Occipital lobe (tissue), 2 donors: ENCODE results near the gene HBE1. TPM values are rescaled to one million over a fixed set of nuclear protein-coding genes. Genes with fewer than 3 reads are reported as not detected.
"Not testable (repeated sequence)": the region's sequence is repeated elsewhere in the genome, so short reads cannot be mapped to it uniquely, and the experiment has no call there.

ENCODE experiments used
- DNase-seq: peaks from one replicate; lab custom pipeline; 2025; lab: John Stamatoyannopoulos, UW
- total RNA-seq: library from RNA; depleted of rRNA; stranded (reverse); fragments of >200 nt; gene quantifications from one replicate; pipeline ENCODE4 v1.2.3, GENCODE V29; 2014

Gene HBE1
- total RNA-seq, 1 donor from 2014 or later = 3.6 TPM

DNA sequence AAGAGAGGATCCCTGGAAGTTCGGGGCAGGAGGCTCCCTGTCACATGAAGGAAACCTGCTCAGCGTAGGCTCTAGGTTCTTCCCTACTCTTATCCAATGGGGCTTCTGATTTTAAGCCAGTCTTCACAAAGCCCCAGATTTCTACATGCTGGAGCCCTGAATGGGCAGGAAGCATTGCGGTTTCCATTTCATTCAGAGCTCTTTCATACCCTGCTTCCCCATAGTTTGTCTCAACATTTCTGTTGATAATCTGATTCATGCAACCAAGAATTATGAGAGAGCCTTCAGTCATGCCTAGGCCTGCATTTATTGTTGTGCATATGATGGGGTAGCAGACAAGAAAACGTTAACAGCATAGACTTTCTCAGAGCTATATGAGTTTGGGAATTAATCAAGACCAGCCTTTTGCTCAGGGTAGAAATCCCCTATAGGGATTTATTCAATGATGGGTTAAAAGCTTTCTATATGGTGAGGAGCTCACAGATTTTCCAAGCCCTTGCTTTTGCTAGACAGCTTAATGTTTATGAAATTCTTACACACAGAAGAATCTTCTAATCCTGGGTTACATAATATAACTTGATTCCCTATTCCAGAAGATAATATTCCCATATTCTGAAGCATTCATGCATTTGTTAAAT lies 16.1 kb upstream of the HBE1 start:
- DNase-seq = no peak

DNA sequence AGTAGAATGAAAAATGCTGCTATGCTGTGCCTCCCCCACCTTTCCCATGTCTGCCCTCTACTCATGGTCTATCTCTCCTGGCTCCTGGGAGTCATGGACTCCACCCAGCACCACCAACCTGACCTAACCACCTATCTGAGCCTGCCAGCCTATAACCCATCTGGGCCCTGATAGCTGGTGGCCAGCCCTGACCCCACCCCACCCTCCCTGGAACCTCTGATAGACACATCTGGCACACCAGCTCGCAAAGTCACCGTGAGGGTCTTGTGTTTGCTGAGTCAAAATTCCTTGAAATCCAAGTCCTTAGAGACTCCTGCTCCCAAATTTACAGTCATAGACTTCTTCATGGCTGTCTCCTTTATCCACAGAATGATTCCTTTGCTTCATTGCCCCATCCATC lies 14.9 kb upstream of the HBE1 start:
- DNase-seq = no peak

DNA sequence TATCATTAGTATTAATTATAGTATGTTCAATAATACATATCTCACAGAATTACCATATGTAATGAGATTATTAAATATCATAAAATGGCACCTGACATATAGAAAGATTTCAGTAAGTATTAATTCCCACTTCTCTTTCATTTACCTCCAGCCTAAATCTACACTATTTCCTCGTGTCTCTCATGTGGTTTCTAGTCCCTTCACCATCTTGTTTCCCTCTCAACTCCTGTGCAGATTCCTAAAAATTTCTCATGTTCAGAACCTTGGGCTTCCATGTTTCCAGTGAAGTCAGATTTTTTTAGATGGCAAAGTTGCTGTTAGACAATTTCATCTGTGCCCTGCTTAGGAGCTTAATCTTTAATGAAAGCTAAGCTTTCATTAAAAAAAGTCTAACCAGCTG lies 14.1 kb upstream of the HBE1 start:
- no peak for DNase-seq

DNA sequence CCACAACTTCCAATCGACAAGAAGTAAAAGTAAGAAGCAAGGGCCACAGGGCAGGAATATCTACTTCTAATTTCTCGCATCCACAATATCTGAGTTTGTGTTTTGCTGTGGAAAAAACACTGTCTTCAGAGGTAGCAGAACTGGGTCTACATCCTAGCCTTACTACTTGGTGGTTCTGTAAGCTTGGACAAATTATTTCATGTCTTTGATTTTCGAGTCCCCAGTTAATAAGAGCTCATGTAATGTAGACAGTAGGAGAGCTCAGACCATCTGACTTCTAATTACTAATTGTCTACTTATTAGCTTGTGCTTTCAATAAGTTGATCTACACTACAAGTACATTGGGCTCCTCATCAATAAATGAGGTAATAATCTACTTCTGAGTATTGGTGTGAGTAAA lies 13.3 kb upstream of the HBE1 start:
- no peak for DNase-seq

DNA sequence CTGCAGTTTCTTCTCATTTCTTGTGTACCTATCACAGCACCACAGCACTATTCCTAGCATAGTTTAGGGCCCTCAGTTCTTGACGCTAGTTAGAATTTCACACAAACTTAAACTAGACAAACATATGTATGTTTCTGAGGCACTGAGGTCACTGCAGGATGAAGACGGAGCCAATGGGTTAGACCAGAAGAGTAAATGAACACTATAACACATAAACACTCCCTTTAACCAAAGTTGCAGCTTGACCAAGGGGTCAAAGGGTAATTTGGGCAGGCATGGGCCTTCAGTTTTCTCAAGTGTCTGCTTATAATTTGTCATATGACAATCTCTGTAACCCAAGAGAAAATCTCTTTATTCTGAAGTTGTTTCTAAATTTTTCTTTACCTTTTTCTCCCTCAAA lies 12.9 kb upstream of the HBE1 start:
- no peak for DNase-seq

DNA sequence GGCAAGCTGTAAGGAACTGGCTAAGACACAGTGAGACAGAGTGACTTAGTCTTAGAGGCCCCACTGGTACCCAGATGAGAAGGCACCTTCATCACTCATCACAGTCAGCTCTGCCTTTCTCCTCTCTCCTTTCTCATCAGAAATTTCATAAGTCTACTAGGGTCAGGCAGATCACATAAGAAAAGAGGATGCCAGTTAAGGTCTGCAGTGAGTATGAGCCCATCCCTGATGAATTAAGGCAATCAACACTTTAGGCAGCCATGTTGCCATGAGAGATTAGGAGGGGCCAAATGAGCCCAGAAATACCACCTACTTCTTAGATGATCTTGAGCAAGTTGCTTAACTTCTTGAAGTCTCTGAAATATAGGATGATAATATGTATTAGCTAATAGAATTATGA lies 11.9 kb upstream of the HBE1 start:
- no peak for DNase-seq

DNA sequence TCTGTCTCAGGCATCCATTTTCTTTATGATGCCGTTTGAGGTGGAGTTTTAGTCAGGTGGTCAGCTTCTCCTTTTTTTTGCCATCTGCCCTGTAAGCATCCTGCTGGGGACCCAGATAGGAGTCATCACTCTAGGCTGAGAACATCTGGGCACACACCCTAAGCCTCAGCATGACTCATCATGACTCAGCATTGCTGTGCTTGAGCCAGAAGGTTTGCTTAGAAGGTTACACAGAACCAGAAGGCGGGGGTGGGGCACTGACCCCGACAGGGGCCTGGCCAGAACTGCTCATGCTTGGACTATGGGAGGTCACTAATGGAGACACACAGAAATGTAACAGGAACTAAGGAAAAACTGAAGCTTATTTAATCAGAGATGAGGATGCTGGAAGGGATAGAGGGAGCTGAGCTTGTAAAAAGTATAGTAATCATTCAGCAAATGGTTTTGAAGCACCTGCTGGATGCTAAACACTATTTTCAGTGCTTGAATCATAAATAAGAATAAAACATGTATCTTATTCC lies 10.9 kb upstream of the HBE1 start:
- peak; percentile 27 for DNase-seq

DNA sequence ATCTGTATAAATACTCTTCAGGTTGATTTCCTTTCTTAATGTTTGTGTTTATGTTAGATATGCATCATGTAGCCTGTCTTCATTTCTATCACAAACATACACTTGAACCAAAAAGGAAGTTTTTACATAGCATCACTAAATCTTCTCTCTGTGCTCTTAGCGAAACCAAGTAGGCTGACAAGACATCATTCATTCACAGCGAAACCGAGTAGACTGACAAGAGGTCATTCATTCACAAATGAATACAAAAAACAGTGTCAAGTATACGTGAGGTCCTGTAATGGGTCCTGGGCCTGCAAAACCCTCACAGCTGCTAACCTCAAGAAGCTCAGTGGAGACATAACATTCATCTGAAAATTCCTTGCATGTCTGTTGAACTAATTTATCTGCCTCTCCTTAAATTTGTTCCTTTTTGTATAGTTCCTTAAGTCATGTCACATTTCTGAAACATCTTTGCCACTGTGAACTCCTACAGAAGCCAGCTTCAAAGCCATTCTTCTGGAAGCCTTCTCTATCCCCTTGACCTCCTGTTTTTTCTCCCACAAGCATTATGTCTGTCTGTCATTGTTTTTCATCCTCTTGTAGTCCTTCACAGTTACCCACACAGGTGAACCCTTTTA lies 9.8 kb upstream of the HBE1 start:
- no peak for DNase-seq

DNA sequence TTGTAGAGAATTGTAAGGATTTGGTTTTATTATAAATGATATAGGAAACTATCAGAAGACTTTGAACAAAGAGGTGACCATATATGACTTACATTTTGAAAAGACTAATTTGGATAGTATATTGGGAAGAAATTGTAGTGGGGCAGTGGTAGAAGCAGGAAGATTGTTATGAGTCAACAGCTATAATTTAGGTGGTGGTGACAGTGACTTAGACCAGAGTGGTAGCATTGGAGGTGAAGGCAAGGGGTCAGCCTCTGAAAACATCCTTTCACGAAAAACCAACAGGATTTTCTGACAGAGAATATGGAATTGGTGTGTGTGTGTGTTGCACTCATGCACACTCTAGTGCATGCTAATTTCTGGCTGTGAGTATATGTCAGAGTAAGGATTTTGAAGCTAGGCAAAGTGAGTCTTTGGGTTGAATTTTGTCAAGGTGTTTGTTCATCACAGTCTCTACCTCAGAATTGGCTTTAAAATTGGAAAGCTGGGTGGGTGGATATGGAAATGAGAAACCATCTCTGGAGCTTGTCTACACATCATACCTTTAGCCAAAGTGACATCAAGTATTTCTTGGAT lies 8.2 kb upstream of the HBE1 start:
- no peak for DNase-seq

DNA sequence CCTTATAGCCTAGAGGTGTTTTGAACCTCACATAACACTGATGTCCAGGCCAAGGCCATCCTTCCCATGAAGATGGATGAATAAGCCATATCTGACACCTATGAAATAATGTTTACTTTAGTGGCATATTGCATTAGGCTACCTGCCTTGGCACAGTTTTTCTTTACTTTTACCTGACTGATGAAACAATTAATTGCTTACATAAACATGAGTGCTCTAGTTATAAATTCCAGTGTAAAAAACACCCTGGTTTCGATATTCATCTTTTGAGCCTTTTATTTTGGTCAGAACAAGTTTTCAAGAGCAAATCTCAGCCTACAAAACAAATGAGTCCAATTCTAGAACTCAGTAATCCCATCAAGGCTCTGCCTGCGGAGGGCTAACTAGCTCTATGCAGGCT lies 7.0 kb upstream of the HBE1 start:
- DNase-seq = no peak

DNA sequence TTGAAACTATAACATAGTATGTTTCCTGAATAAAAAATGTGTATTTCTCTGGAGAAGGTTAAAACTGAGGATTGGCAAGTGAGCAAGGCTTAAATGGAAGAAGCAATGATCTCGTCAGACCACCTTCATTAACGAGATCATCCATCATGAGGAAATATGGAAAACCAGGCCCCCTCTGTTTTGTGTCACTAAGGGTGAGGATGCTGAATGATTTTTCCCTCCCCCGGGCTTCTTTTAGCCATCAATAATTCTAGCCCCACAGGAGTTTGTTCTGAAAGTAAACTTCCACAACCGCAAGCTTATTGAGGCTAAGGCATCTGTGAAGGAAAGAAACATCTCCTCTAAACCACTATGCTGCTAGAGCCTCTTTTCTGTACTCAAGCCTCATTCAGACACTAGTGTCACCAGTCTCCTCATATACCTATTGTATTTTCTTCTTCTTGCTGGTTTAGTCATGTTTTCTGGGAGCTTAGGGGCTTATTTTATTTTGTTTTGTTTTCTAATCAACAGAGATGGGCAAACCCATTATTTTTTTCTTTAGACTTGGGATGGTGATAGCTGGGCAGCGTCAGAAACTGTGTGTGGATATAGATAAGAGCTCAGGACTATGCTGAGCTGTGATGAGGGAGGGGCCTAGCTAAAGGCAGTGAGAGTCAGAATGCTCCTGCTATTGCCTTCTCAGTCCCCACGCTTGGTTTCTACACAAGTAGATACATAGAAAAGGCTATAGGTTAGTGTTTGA lies 5.8 kb upstream of the HBE1 start:
- no peak for DNase-seq

DNA sequence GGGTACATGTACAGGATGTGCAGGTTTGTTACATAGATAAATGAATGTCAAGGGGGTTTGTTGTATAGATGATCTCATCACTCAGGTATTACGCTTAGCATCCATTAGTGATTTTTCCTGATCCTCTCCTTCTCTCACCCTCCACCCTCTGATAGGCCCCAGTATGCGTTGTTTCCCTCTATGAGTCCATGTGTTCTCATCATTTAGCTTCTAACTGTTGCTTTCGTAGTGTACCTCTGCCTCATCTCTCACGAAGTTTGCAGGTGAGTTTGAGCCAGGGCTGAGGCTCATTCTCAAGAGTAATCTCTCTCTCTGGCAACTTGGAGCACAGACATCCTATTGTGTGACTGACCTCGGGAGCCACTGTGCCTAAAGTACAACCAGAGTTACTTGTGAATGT lies 4.7 kb upstream of the HBE1 start:
- no peak for DNase-seq

DNA sequence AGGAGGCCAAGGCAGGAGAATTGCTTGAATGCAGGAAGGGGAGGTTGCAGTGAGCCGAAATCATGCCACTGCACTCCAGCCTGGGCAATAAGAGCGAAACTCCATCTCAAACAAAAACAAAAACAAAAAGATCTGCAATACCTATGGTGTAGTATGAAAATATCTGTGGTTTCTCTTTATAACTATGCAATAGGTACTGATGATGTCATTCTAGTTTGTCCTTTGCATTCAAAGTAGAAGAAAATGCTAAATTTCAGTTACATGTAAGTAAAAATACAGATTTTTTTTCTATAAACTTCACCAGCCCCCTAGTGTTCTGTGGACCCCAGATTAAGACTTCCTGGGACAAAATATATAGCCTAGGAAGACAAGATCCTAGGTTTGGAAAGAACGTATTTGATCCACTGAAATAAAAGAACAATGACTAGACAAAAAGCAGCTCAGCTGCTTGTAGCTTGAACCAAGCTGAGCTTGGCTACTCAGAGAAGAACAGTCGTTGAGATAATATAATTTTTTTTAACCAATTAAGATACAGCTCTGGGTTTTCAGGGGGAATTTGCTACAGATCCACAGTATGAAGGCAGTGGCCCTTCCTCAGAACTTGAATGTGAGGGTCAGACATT lies 2.8 kb upstream of the HBE1 start:
- no peak for DNase-seq

DNA sequence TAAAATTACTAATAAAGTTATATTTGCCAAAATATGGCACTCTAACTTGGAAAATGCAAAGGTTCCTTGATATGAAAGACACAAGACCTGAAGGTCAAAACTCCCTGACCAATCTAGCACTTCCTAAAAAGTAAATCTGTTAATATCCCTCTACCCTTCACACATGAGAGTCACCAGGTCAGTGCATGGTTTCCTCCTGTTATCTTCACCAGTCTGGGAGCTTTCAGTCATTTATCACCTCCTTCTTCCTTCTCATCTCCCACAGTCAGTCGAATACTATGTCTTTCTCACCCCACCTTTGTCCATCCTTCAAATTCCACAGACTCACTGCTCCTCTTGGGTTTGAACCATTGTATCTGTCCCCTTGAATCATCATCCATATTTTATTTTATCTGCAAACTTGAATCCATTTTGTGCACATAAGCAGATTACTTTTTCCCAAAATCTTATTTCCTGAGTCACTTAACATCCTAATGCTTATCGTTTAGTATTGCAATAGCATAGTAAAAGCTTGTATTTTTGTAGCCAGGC lies 2.6 kb downstream of the HBE1 start:
- no peak for DNase-seq

DNA sequence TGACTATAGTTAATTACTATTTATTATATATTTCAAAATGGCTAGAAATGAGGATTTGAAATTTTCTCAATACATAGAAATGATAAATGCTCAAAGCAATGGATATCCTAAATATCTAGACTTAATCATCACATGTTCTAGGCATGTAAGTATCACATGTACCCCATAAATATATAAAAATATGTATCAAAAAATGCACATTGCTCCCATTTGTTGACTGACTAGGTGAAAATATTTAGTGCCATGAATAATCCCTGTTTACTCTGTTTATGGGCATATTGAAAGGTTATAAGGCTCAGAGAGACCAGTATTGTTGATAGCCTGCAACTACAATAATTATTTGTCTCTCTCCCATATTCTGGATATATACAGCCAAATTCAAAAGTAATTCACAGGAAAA lies 3.1 kb downstream of the HBE1 start:
- DNase-seq = no peak

DNA sequence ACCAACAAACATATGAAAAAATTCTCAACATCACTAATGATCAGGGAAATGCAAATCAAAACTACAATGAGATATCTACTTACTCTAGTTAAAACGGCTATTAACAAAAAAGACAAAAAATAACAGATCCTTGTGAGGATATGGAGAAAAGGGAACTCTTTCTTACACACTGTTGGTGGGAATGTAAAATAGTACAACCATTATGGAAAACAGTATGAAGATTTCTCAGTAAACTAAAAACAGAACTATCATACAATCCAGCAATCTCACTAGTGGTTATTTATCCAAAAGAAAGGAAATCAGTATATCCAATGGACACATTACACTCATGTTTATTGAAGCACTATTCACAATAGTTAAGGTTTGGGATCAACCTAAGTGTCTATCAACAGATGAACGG lies 3.9 kb downstream of the HBE1 start:
- DNase-seq = no peak

DNA sequence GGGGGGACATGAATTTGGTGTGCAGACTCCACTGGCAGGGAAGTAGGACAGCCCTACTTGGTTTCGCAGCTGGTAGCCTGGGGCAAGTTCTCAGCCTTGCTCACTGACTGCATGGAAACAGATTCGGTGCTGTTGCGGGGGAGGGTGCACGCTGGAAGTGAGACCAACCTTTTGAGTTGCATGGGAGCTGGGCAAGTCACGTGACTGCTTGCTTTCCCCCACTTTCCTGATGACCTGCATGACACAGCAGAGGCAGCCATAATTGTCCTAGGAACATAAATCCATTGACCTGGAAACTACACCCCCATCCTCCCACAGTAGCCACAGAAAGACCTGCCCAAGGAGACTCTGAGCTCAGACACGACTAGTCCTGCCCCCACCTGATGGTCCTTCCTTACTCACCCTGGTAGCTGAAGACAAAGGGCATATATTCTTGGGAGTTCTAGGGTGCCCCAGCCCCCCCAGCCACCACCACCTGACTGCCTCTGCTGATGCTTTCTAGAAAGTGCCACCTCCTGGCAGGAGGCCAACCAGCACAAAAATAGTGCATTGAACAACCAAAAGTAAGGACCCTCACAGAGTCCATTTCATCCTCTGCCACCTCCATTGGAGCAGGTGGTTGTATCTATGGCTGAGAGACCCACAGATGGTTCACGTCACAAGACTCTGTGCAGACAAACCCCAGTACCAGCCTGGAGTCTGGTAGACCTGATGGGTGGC lies 11.0 kb downstream of the HBE1 start:
- no peak for DNase-seq

DNA sequence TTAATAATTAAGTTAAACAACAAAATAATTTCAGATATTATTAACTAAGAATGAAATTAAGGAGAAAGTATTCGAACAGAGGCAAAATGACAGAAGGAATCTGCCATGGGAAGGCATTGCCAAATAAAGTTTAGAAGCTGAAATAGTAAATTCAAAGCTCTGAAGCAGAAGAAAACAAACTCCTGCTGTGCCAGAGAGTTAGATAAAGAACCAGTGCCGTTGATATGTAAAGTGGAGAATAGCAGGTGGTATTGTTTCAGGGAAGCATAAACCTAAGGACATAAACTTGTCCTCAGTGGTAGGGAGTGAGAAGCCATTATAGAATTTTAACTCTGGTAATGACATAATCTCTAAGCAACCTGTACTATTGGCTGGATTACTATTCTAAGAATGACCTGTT lies 12.4 kb downstream of the HBE1 start:
- no peak for DNase-seq

DNA sequence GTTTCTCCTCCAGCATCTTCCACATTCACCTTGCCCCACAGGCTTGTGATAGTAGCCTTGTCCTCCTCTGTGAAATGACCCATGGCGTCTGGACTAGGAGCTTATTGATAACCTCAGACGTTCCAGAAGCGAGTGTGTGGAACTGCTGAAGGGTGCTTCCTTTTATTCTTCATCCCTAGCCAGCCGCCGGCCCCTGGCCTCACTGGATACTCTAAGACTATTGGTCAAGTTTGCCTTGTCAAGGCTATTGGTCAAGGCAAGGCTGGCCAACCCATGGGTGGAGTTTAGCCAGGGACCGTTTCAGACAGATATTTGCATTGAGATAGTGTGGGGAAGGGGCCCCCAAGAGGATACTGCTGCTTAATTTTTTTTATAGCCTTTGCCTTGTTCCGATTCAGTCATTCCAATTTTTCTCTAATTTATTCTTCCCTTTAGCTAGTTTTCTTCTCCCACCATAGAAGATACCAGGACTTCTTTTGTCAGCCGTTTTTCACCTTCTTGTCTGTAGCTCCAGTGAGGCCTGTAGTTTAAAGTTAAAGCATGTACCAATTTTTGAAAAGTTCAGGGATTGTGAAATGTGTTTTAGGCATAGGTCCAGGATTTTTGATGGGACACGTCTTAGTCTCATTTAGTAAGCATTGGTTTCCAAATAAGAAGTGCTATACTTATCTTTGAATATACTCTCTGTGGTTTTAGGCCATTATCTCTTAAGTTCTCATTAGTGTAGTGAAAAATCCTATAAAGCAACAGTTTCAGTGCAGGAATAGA lies 14.9 kb downstream of the HBE1 start, which contains the start of gene HBG2:
HBG2 (minus strand) TSS at position 136 of the 768 bp plus-strand sequence; CDS start at position 83, 53 bp downstream.
- not testable (repeated sequence) for DNase-seq

DNA sequence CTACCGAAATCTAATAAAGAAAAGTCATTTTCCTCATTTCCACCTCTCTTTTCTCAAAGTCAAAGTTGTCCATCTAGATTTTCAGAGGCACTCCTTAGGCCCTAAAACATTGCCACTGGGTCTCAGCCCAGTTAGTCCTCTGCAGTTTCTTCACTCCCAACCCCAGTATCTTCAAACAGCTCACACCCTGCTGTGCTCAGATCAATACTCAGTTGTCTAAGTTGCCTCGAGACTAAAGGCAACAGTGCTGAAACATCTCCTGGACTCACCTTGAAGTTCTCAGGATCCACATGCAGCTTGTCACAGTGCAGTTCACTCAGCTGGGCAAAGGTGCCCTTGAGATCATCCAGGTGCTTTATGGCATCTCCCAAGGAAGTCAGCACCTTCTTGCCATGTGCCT lies 15.7 kb downstream of the HBE1 start:
- not testable (repeated sequence) for DNase-seq
